GM19328 (cell line): ENCODE measurements around the gene TBC1D24.

ENCODE experiments used
- ATAC-seq: cut with Tn5 transposase; IDR thresholded peaks from one replicate; pipeline ENCODE4 v1.9.1; 2021; ENCODE audit warnings: mild to moderate bottlenecking, moderate library complexity; ENCODE audit not compliant: unreplicated experiment

Gene TBC1D24

DNA sequence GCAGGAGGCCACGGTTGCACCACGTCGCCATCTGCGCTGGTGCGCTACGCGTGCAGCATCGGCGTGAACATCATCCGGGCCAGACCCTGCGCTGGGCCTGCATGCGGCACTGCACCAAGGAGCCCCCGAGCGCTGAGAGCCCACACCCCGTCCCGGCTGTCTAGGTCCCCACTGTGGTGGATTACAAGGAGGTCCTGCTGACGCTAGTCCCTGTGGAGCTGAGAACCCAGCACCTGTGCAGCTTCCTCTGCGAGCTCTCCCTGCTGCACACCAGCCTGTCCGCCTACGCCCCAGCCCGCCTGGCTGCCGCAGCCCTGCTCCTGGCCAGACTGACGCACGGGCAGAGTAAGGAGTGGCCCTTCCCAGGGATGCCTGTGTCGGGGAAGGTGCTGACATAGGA is 25.8 kb upstream of the TBC1D24 start:
- ATAC-seq, result no peak

GRCh38 chr16:2450535-2450934 is 24.4 kb upstream of the TBC1D24 start:
- ATAC-seq, result no peak

GRCh38 chr16:2450975-2451381 is 23.9 kb upstream of the TBC1D24 start:
- ATAC-seq, result no peak

GRCh38 chr16:2451851-2452320 is 23.0 kb upstream of the TBC1D24 start:
- no peak for ATAC-seq

DNA sequence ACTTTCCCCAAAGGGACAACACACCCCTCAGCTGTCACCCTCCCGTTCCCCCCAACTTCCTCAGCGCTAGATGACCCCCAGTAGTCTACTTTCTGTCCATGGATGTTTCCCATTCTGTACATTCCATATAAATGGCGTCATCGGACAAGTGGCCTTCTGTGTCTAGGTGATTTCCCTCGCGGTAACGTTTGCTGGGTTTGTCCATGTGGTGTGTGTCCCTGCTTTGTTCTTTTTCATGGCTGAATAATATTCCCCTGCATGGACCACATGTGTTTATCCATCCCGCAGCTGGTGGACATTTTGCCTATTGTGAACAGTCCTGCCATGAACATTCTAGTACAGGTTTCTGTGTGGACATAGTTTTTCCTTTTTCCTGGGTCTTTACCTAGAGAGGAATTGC is 22.3 kb upstream of the TBC1D24 start:
- no peak for ATAC-seq

DNA sequence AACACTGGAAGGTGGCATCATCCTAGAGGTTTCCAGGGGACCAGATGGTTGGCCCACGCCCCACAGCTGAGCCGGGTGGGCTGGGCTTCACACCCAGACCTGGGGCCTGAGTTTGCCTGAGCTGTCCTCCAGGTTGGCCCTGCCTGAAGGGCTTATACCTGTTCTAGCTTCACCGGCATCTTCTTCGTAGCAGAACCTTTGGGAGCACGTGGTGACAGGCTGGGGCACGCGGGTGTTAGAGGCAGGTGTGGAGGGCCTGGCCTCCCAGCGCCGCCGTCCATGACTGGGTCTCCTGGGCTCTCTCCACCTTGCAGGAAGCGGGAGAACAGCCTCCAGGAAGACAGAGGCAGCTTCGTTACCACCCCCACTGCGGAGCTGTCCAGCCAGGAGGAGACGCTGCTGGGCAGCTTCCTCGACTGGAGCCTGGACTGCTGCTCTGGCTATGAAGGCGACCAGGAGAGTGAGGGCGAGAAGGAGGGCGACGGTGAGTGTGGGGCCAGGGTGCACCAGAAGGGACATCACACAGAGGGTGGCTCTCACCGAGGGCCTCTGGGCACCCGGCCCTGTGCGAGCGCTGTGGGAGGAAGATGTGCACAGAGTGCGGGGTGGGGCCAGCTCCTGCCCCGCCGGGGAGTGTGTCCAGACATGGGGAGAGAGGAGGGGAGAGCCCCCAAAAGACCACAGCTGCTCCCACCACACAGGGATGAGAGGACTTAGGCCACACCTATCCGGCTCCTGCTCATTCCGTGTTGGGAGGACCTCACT is 19.7 kb upstream of the TBC1D24 start:
- ATAC-seq, result no peak

- ATAC-seq, result no peak
These were observed 18.3 kb upstream of the TBC1D24 start for GRCh38 chr16:2456551-2457153.

- ATAC-seq, result no peak
These were observed 17.7 kb upstream of the TBC1D24 start for GRCh38 chr16:2457267-2457666.

DNA sequence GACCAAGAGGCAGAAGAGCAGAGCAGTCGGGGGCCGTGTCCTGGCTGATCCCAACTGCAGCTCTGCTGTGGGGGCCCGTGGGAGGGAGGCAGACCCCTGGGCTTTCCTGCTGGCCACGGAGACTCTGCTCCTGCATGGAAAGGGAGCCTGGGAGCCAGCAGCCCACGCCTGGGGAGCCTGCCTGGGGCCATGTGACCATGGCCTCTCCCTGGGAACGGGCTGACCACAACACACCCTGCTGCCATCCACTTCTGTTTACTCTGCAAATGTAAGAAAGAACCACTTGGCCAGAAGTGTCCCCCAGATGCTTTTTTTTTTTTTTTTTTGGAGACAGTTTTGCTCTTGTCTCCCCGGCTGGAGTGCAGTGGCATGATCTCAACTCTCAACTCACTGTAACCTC is 17.0 kb upstream of the TBC1D24 start:
- ATAC-seq, result no peak

GRCh38 chr16:2458887-2459646 is 15.9 kb upstream of the TBC1D24 start:
- no peak for ATAC-seq

GRCh38 chr16:2459647-2460390 is 15.1 kb upstream of the TBC1D24 start, which contains the start of gene TEDC2:
Gene TEDC2, plus strand, starts transcription at chr16:2460109. Its CDS starts 36 bp downstream, at chr16:2460145.
- peak; percentile 86 for ATAC-seq

DNA sequence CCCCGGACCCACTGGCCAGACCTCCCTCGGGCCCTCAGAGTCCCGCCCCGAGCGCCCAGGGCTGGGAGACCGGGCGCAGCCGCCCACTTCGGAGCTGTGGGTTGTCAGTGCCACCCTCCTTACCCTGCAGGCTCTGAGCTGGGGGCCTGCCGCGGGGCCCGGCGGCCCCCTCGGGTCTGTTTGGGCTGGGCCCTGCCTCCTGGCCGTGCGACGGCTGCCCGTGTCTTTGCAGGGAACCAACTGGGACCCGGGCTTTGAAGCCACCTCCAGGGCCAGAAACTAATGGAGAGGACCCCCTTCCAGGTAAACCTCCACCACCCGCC is 14.6 kb upstream of the TBC1D24 start:
- ATAC-seq, result no peak

DNA sequence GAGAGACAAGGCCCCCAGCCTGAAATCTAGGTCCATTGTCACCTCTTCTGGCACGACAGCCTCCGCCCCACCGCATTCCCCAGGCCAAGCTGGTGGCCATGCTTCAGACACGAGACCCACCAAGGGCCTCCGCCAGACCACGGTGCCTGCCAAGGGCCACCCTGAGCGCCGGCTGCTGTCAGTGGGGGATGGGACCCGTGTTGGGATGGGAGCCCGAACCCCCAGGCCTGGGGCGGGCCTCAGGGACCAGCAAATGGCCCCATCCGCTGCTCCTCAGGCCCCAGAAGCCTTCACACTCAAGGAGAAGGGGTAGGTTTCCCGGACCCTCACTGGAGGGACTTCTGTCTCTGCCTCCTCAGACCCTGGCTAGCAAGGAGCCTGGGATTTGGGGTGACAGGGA is 14.0 kb upstream of the TBC1D24 start:
- no peak for ATAC-seq

GRCh38 chr16:2462031-2462866 is 12.7 kb upstream of the TBC1D24 start:
- ATAC-seq, result no peak

DNA sequence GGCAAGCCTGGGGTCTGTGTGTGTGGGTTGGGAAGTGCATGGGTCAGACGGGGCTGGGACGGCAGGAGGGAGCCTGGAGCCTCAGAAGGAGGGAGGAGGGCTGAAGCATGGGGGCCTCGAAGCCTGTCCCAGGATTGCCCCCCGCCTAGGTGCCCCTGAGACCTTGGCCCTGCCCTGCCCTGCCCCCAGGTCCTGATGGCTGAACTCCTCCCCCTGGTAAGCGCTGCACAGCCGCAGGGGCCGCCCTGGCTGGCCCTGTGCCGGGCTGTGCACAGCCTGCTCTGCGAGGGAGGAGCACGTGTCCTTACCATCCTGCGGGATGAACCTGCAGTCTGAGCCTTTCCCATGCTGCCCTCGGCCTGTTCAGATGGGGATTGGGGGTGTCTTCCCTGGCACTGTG is 10.6 kb upstream of the TBC1D24 start:
- no peak for ATAC-seq

GRCh38 chr16:2465653-2466415 is 9.1 kb upstream of the TBC1D24 start:
- ATAC-seq, result no peak

DNA sequence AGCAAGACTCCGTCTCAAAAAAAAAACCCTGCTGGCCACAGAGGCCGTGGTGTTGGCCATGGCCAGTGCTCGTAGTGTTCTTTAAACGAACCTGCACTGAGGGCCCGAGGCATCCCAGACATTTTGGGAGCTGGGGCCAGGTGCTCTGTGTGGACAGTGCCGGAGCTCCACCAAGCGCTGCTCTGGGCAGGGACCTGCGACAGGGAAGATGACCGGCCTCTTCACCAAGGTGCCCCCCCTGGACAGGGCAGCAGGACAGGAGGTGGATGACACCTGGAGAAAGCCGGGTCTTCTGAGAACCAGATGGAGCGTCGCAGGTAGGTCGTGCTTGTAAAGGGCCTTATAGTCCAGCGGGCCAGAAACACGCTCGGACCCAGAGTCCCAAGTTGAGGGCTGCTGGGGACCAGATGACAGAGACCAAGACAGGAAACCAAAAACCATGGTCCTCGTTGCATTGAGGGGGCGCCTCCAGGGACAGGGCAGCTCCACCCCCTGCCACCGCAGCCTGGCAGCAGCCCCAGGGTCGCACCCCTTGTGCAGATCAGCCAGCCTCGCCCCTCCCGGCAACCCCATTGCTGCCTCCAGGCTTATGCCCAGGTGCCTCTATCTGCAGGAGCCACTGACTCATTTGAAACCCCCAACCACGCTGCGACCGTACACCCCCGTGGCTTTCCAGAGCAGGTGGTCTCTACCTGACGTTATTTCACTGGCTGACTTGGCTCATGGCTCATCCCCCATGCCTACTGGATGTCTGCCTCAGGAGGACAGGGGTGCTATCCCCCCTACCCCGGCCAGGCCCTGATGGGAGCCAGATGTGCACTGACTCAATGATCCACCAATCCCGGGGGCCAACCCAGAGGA is 8.0 kb upstream of the TBC1D24 start:
- no peak for ATAC-seq

GRCh38 chr16:2467528-2468232 is 7.2 kb upstream of the TBC1D24 start:
- no peak for ATAC-seq
